NCI-H526 (cell line): ENCODE results near the gene SRRT.

Experiments
- DNase-seq, 2 experiments: peaks; one replicate each; lab custom pipeline; 2025; lab: John Stamatoyannopoulos, UW

Gene SRRT

DNA sequence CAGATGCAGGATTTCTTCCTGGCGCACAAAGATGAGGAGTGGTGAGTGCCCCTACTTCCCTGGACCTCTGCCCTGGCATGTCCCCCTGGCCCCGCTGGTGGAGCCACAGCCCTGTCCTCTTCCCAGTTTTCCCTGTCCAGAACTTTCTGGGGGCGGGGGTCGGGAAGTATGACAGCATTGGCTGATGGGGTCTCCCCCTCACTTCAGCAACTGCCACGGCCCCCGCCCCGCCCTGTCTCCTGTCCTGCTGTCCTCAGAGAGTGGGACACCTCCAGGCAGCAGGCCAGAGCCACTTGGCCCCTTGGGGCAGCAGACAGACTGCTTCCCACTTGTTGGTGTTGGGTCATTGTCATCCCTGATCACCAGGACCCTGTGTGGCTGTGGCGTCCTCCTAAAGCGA, 7.3 kb downstream of the SRRT start:
- no peak for DNase-seq

DNA sequence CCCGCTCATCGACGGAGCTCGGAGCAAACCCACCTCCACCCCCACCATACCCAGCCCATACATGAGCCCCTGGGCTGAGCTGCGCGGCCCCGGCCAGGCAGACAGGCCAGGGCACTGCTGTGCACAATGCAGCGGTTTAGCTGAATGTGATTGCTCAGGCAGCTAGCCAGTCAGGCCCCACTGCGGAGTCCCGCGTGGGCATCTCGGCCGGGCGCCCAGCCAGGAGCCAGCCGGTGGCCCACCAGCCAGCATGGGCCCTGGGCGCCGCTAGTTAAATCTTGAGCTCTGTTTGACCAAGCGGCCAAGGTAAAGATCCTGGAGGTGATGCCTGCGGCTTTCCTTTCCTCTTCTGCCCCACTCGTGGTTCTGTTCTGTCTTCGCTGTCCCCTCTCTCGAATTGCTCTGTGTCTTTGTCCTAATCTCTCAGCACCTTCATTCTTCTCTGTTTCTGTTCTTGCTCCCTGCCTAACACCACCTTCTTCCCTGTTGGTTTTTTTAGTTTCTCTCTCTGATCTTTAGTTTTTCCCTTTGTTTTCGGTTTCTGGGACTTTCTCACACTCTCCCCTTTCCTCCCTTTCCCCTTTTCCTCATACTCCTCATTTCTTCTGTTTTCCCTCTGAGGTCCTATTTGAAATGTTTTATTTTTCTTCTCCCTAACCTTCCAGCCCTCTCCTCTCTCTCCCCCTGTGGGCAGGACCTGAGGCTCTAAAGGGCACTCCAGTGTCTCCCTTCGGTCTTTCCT, 8.1 kb downstream of the SRRT start:
- DNase-seq, result no peak

DNA sequence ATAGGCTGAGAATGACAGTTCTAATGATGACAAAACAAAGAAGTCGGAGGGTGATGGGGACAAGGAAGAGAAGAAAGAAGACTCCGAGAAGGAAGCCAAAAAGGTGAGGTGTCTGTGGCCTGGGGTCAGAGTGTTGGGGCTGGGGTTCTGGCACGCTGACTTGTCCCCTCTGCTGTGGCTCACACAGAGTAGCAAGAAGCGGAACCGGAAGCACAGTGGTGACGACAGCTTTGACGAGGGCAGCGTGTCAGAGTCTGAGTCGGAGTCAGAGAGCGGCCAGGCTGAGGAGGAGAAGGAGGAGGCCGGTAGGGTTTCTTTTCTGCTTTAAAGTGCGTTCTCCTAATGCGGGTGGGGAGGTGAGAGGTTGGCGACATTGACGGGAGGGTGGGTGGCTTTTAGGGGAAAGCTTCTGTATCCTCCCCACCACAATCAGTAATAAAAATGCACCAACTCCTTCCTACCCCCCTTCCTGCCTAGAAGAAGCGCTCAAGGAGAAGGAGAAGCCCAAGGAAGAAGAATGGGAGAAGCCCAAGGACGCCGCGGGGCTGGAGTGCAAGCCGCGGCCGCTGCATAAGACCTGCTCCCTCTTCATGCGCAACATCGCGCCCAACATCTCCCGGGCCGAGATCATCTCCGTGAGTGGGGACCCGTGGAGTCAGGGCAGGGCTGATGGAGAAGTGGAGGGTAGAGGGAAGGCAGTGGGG, 10.0 kb downstream of the SRRT start:
- no peak for DNase-seq

DNA sequence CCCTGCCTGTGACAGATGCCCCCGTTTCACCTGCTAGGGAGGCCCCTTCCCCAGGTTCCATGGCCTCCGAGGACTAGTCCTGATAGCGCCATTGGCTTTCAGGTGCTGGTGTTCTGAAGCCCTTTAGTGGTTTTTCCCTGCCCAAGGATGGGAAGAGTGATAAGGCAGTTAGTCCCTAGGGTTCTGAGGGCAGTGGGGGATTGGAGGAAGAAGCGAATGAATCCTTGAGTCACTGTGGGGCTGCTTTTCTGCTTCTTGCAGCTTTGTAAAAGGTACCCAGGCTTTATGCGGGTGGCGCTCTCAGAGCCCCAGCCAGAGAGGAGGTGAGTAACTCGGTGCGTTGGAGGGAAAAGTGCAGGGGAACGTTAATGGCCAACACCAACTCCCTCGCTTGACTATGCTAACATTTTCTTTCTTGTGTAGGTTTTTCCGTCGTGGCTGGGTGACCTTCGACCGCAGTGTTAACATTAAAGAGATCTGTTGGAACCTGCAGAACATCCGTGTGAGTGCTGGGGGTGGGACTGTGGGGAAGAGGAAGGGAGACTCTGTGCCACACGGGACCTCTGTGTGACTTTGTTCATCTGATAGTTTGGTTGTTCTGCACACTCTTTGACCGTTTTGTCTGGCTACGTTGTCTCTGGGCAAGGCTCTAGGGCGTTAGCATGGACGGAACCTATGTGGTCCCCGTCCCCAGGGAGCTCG, 10.7 kb downstream of the SRRT start:
- no peak for DNase-seq

DNA sequence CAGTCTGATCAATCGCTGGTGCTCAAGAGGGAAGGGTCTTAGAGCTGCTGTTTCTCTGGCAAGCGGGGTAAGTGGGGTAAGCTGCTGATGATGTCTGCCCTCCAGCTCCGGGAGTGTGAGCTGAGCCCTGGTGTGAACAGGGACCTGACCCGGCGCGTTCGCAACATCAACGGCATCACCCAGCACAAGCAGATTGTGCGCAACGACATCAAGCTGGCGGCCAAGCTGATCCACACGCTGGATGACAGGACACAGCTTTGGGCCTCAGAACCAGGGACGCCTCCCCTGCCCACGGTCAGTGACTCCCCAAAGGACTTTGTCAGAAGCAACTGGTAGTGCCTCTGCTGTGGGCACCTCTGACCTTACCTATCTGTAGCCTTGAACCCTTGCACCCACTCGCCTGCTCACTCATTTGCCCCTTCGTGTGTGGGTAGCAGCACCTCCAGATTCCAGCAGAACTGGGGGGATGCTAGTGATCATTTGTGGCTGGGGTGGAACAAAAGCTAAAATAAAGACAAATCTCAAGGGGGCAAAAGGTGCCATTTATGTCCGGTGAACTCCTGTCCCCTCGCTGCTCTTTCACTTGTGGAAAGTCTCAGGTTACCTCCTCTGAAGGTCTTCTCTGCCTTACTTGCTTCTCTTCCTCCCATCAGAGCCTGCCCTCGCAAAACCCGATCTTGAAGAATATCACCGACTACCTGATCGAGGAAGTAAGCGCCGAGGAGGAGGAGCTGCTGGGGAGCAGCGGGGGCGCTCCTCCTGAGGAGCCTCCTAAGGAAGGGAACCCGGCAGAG, 11.4 kb downstream of the SRRT start:
- no peak for DNase-seq

DNA sequence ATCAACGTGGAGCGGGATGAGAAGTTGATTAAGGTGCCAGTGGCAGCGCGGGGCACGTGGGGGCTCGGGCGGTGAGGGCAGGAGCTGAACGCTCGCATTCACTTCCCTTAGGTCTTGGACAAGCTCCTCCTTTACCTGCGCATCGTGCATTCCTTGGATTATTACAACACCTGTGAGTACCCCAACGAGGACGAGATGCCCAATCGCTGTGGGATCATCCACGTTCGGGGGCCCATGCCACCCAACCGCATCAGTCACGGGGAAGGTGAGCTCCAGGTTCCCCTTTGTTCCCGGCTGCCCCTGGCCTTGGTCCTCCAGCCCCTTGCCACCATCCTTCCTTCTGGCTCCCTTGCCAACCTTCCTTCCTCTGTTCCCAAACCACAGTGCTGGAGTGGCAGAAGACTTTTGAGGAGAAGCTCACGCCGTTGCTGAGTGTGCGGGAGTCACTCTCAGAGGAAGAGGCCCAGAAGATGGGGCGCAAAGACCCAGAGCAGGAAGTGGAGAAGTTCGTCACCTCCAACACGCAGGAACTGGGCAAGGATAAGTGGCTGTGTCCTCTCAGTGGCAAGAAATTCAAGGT, 12.1 kb downstream of the SRRT start:
- DNase-seq, result no peak

DNA sequence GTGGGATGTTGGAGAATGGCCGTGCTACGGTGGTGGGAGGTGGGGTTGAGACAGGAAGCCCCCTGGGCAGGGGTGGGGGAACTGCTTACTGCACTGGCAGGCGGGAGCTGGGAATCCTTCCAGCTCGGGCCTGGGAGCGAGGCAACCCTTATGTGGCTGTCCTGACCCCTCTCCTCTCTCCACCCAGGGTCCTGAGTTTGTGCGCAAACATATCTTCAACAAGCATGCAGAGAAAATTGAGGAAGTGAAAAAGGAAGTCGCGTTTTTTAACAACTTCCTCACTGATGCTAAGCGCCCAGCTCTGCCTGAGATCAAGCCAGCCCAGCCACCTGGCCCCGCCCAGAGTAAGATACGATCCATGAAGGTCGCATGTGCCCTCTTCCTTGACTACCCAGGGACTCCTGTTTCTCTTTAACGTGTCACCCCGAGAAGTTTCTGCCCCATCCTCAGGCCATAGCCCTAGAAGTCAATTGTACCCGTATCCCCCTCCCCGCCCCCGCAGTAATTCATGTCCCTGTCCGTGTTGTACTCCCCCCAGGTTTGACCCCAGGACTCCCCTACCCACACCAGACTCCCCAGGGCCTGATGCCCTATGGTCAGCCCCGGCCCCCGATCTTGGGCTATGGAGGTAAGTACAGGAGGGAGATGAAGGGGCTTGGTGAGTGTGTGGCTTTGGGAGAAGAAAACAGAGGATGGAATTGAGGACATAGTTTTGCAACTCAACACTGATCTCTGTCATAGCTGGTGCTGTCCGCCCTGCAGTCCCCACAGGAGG, 12.8 kb downstream of the SRRT start:
- no peak for DNase-seq

DNA sequence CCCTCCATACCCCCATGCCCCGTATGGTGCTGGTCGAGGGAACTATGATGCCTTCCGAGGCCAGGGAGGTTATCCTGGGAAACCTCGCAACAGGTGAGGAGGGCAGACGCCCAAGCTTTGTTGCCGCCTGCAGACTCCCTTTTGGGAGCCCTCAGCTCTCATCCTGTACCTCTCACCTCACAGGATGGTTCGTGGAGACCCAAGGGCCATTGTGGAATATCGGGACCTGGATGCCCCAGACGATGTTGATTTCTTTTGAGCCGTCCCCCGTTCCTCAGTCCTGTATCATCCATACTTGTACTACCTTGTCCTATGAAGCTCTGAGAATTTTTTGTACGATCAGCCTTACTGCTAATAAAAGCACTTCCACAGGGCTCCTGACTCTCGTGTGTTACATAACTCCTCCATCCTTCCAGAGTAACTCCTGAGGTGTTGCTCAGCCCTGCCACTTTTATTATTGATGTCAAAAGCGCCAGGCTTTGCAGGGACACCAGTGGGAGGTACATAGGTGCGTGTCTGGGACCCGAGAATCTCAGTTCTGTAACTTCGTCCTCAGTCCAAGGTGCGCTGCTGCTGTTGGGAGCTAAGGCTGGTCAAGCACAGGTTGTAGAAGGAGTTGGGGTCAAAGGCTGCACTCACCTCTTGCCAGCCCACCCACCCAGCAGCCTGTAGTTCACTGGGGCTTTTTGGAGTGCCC, 13.5 kb downstream of the SRRT start:
- DNase-seq, result no peak

DNA sequence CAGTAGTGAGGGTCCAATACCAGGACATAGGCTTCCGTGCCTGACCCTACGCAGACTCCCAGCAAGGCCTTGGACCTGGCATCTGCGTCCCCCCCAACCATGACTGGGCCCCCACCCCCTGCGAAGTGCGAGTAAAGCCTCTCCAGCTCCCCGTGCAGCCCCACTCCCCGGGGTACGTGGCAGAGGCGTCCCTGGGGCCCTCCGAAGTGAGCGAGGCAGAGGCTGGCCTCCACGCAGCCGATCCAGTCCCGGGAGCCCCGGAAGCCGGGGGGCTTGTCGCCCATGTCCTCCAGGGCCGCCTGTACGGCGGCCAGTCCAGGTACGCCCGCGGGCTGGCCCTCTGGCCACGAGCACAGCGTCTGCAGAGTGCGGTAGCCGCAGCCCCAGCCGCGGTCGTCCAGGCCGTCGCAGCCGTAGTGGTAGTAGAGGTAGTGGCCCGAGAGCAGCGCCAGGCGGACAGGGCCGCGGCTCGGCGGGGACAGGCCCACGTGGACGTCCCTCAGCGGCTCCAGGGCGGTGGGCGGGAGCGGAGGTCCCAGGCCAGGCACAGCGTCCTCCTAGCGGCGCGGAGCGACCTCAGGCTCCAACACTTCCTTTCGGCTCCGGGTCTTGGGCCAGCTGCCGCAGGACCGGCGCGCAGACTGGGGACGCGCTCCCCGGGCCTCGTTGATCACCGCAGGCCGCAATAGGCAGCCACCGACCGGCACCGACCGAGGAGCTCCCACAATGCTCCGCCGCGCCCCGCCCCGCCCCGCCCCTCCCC, 14.3 kb downstream of the SRRT start, which contains the start of gene UFSP1:
TSS of gene UFSP1 (minus strand) at position 728 of the 763 bp plus-strand sequence. CDS start at position 284, 444 bp downstream.
- DNase-seq, result peak; percentile 76 to 82

DNA sequence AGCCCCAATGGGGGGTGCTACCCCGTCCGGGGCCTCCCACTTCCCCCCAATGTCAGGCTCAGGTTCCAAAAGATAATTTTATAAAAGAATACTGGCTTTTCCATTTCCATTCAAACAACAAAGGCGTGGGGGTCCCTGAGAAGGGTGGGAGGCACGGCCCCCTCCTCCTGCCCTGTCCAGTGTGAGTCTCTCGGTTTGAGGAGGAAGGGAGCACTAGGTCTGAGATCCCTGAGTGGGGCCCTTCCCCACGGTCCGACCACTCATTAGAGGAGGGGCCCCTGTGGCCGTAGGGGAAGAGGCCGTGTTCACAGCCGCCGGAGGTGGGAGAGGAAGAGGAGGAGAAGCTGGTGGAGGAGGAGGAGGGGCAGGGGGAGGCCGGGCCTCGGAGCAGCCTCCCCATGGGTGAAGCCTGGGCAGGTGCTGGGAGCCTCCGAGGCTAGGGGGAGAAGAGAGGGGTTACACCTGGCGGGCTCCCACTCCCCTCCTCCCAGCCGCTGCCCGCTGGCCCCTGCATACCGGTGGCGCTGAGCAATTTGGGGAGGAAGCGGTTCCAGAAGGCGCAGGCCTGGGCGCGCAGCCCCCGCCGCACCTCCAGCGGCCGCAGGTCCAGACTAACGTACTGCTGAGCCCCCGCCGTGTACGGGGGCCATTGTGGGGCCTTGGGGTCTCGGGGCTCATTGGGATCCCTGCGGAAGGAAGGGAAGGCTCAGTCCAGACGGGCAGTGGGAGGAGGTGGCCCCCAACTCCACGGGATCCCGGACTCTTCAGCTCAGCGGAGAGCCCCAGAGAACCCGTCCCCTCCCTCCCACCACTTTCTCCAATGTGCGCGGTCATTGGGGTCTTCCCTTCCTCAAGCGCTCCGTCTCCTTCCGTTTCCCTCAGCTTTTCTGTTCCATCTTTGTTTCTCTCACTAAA, 16.0 kb downstream of the SRRT start:
- no peak for DNase-seq

DNA sequence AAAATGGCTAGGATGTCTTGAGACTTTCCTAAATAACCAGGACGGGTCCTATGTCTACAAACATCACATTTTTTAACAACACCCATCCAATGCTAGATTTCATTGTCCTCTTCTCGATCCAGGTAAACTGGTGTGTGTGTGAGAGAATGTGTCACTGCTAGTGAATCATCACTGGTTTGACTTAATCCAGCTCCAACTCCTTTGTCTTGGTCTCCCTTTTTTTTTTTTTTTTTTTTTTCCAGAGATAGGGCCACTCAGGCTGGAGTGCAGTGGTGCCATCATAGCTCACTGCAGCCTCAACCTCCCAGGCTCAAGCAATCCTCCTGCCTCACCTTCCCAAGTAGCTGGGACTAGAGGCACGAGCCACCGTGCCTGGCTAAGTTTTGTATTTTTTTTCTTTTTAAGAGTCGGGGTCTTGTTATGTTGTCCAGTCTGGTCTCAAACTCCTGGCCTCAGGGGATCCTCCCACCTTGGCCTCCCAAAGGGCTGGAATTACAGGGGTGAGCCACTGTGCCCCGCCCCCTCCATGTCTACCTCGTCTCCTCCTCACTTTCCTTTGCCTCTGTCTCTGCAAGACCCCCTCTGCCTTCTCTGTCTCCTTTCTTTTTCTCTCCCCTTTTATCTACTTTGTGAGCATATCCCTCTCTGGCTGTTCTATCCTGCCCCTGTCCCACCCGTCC, 16.8 kb downstream of the SRRT start:
- DNase-seq, result no peak

DNA sequence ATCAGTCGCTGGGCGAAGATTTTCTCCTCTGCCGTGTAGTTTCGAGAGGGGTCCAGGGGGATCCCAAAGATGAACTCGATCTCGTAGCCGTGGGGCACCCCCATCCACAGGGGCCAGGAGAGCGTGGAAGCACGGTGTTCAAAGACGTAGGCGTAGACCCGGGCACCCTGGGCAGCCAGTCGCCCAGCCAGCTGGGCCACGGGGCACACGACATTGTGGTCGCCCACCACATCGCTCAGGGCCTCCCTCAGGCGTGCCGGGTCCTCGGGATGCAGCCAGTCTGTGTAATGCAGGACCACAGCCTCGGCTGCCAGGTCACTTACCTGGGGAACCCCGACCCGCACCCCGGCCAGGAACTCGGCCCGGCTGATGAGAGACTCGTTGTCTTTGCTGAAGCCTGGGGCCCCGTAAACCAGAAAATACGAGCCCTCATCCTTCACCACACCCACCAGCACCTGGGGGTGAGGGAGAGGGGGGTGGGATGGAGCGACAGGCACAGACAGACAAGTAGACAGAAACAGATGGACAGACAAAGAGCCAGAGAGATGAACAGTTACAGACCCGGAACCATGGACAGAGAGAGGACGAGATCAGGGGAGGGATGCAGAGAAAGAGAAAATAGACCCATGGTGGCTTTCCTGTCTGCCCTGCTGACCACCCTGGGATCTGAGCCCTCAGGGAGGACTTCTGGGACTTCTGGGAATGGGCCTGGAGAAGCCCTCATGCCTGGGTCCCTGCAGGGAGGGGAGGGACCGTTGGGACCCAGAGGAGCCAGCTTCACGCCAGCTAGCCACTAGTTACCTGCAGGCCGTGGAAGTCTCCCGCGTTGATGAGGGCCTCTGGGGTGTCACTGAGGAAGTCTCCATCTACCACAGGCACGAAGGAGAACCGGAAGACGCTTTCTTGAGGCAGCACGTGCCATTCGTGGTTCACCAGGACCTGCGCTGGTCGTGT, 17.7 kb downstream of the SRRT start:
- no peak for DNase-seq

DNA sequence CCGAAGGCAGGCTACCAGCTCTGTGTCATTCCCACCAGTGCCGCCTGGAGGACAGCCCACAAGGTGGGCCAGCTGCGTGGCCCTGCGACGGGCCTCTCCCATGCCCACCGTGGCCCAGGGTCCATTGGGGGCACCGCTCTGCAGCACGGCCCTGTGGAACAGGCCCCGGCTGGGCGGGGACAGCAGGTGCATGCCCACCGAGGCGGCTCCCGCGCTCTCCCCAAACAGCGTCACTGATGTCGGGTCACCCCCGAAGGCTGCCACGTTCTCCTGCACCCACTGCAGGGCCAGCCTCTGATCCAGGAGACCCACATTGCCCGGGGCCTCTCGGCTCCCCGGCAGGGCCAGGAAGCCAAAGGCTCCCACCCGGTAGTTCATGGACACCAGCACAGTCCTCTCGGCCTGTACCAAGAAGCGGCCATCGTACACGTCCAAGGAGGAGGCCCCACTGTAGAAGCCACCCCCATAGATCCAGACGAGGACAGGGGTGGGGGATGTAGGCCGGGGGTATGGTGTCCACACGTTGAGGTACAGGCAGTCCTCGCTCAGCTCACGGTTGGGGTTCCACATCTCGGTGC, 18.5 kb downstream of the SRRT start:
- no peak for DNase-seq

DNA sequence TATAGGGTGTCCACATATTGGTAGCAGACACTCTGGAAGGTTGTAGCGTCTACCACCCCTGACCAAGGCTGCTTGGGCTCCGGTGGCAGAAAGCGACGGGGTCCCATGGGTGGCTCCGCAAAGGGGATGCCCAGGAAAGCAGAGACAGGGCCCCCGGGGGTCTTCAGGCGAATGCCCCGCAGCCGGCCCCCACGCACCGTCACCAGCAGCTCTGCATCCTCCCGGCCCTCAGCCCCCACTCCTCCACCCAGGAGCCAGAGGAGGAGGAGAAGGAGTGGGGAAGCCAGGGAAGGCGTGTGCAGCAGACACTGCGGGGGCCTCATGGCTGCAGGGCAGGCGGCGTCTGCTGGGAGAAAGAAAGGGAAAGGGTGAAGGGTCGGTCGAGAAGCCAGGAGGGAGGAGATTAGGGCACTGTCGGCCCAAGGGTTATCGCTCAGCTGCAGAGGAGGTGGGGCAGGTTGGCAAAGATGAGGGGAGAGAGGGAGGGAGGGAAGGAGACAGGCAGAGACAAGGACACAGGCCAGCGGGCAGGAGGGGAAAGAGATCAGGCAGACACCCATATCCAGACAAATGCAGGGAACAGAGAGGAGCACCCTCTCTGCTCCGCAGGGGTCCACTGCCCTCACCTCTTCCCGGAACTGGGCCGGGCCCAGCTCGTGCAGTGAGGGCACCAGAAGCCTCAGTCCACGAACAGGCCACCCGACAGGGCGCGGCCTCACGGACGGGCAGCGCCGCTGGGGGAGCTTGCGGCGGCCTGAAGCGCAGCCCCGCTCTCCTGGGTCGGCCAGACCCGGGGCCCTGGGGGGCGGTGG, 19.2 kb downstream of the SRRT start:
- DNase-seq, result no peak
